ENCODE measurements around the gene VMAC.
"Not testable (repeated sequence)": the region's sequence is repeated elsewhere in the genome, so short reads cannot be mapped to it uniquely, and the experiment has no call there.

The VMAC gene, protein sequence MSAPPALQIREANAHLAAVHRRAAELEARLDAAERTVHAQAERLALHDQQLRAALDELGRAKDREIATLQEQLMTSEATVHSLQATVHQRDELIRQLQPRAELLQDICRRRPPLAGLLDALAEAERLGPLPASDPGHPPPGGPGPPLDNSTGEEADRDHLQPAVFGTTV

DNA sequence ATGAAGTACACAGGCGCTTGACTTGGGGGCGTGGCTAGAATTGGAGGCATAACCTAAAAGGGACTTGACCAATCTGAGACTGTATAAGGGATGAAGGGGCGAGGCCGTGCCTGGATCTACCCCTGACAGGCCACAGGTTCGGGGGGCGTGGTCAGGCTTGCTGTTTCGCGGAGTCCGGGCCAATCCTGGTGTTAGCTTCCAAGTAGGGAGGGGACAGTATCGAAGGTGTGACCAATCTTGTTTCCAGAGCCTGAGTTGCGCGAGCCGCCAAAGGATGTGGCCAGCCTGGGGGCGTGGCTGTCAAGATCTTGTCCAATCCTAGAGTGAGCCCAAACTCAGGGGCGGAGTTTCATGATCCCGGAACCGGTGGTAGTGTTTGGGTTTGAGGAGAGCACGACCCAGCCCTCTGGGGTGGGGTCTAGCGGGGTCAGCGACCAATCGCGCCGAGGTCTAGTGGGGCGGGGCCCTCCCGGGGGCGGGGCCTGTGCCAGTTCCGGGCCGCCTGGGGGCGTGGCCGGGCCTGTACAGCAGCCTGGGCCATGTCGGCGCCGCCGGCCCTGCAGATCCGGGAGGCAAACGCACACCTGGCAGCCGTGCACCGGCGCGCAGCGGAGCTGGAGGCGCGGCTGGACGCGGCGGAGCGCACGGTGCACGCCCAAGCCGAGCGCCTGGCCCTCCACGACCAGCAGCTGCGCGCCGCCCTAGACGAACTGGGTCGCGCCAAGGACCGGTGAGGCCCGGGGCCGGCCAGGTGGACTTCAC is at the start of gene VMAC:
Gene VMAC, plus strand, starts transcription at position 521 of the 762 bp plus-strand sequence. Its CDS starts 19 bp downstream, at position 540.
- peak; percentile 99 for DNase-seq (ENCODE audit: low read depth, low spot score)

- not testable (repeated sequence) for DNase-seq (ENCODE audit: low read depth, low spot score)
These were observed 49.5 kb upstream of the VMAC start for GRCh38 chr19:5855151-5855550.

- no peak for DNase-seq (ENCODE audit: low read depth, low spot score)
These were observed 47.2 kb upstream of the VMAC start for GRCh38 chr19:5857203-5858081.

DNA sequence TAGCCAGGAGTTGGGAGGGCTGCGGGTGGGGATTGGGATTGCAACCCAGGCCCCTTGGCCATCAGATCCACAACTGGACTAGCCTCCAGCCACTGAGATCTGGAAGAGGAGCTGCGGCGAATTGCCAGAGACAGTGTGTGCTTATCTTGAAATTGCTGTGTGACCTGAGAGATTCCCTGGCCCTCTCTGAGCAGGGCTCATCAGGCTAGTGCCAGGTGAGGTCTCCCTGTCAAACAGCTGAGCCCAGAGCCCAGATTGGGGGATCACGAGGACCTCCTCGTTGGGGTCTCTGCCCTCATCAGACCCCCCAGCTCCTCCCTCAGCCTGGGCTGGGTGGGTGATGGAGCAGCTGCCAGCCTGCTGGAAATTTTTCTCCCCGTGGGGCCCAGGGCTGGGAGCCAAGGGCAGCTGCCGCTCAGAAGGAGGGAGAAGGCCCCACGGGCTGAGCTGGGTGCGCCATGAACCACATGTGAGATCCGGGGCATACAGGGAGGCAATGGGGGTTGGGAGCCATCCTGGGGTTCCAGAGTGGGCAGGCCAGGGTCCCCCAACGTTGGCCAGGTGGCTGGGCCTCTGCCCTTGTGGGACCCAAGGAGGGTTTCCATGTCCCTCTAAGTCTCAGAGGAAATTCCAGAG is 41.5 kb upstream of the VMAC start:
- DNase-seq (ENCODE audit: low read depth, low spot score) = no peak

- no peak for DNase-seq (ENCODE audit: low read depth, low spot score)
These were observed 40.5 kb upstream of the VMAC start for GRCh38 chr19:5864013-5864720.

DNA sequence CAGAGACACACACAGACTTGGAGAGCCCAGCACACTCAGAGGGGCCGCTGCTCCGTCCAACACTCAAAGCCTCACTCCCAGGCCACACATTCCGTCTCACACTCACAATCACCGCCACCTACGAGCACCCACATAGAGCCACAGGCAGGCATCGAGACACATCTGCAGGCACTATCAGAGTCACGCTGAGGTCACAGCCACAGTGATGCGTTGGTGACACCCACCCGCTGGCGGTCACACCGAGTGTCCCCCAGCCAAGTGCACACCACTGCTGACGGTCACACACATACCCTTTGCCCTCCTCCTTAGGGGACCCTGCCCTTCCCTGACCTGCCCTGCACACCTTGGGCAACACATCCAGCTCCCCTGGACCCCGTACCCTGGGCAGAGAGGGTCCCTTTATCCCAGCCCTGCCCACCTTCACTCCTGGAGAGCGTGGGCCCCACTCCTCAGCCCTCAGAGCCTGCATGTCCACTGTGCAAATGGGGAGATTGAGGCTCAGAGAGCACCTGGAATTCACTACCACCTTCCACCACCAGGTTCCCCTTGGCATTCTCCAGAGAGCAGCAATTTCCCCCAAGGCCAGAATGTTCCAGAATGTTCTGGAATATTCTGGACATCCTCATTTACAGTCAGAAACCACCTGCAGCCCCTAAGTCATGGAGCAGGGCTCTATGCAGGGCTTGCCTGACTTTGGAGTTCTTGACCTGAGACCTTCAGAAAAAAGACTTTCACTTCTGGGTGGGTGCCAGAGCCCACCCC is 39.8 kb upstream of the VMAC start:
- DNase-seq (ENCODE audit: low read depth, low spot score) = no peak

DNA sequence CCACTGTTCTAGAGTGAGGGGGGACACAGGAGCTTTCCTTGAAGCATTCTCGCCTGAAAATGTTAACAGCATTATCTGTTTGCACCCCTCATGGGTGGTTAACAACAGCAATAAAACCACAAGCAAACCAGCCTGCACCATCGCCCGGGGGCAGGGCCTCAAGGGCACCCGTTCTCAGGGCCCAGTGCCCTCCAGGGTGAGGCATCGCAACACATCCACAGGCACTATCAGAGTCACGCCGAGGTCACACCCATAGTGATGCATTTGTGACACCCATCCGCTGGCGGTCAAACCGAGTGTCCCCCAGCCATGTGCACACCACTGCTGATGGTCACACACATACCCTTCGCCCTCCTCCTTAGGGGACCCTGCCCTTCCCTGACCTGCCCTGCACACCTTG is 38.9 kb upstream of the VMAC start:
- no peak for DNase-seq (ENCODE audit: low read depth, low spot score)

DNA sequence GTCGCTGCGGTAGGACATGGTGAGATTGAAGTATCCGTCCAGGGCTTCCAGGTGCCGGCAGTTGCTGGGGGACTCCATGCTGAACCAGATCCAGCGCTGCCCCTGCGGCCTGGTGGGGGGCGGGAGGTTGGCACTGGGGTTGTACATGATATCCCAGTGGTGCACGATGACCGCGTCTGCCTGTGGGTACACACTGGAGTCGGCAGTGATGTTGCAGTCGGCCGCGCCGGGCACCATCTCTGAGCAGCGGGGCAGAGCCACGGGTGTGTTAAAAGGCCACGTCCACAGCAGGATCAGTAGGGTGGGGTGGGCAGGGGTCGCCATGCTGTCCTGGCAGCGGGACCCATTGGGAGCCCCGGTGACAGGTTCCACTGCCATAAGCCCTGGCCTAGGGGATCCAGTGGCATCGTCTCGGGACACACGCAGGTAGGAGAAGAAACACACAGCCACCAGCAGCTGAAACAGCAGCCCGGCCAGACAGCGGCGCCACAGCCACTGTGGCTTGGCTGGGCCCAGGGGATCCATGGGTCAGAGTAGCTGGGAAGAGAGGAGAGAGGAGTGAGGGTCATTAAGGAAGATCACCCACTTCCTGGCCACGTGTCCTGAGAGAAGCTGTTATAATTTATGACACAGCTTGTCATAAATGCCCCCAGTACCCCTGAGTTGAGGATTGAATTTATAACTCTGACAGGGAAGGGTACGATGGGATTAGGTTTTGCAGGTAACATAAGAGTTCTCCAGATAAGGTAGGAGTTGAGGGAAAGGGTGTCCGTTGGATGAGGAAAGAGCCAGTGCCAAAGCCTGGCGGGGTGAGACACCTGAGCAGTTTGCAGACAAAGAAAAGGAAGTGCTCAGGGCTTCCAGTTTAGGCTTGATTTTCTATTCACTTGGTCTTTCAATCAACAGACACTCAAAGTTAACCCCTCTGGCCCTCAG is 37.2 kb upstream of the VMAC start:
- DNase-seq (ENCODE audit: low read depth, low spot score) = no peak

DNA sequence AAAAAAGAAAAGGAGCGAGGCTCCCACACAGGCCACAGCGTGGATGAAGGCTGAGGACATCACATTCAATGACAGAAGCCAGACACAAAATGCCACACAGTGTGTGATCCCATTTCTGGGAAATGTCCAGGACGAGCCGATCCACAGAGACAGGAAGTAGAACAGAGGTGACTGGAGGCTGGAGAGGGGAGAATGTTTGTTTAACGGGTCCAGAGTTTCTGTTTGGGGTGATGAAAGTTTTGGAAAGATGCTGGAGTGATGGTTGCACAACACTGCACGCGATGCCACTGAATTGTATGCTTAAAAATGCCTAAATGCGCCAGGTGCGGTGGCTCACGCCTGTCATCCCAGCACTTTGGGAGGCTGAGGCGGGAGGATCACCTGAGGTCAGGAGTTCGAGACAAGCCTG is 33.7 kb upstream of the VMAC start:
- no peak for DNase-seq (ENCODE audit: low read depth, low spot score)

DNA sequence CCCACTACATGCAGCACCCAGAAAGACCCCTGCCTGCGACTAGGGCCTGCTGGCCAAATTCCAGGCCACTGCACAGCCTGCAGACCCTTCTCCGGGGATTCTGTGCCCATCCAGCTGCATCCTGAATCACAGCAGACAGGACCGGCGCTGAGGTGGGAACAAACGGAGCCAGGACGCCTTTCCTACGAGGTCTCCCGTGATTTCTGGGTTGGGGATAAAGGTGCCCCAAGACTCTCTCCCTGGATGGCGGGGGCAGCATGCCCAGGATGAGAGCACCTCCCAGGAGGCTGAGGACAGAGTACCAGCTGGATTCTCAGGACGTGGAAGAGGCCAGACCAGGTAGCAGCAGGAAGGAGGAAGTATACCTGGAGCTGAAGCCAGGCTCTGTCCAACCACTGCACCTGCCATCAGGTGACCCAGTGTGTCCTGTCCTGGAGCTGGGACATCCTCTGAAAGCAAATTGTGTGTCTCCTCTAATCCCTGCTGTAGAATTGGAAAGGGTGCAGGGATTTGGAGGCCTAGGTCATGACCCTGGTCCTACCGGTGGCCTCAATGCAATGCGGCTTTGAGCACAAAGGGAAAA is 31.0 kb upstream of the VMAC start:
- DNase-seq (ENCODE audit: low read depth, low spot score) = no peak

DNA sequence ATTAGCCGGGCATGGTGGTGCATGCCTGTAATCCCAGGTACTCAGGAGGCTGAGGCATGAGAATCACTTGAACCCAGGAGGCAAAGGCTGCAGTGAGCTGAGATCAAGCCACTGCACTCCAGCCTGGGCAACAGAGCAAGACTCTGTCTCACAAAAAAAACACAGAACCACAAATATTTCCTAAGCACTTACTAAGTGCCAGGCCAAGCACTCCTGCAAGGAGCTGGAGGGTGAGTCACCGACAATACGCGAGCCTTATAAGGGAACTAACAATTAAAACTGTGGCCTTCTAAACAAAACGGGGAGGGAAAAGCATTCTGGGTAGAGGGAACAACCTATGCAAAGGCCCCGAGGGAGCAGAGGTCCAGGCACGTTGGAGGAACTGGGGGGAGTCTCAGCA is 30.2 kb upstream of the VMAC start:
- not testable (repeated sequence) for DNase-seq (ENCODE audit: low read depth, low spot score)

DNA sequence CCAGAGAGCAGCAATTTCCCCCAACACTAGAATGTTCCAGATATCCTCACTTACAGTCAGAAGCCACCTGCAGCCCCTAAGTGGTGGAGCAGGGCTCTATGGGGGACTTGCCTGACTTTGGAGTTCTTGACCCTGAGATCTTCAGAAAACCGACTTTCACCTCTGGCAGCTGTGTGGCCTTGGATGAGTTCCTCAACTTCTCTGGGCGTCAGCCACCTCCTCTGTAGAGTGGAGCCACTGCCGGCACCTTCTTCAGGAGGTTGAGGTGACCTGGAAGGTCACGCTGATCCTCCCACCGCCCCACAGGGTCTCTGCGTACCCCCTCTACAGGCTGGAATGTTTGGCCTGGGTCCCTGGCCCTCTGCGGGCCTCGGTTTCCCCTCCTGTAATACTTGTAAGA is 27.2 kb upstream of the VMAC start:
- DNase-seq (ENCODE audit: low read depth, low spot score) = no peak

DNA sequence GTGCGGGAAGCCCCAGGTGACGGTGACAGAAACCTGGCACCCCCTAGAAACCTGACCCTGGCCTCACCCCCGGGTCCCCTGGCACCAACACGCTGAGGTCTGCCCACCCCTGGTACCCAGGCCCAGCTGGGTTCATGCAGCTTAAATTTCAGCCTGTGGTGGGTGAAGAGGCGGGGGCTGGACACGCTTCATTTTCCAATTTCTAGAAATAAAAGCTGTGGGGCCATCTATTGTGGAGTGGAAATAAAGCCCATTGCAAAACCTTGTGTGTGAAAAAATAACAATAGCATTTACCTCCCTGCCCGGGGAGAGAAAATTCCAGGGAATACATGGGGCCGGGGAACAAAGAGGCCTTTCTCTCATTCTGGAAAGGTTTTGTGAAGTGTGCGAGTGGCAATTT is 26.8 kb upstream of the VMAC start:
- no peak for DNase-seq (ENCODE audit: low read depth, low spot score)

GRCh38 chr19:5880196-5880595 is 24.5 kb upstream of the VMAC start:
- DNase-seq (ENCODE audit: low read depth, low spot score) = no peak

DNA sequence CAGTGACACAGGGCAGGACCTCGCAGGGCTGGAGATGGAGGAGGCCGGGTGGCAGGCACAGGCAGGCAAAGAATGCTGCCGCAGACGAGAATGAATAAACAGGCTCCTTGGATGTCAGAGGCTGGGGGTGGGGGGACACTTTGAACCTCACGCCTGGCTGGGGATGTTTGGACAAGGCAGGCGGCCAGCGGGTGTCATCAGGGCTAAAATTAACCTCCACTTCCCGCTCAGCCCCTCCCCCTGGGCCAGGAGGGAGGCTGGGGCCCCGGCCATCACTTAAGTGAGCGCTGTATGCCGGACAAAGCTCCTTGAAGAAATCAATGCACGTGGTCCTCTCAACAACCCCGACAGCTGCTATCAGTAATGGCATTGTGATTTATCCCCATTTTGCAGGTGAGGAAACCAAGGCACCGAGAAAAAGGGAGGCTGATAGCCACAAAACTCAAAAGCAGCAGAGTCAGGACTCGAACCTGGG is 24.0 kb upstream of the VMAC start:
- no peak for DNase-seq (ENCODE audit: low read depth, low spot score)

- no peak for DNase-seq (ENCODE audit: low read depth, low spot score)
These were observed 23.0 kb upstream of the VMAC start for GRCh38 chr19:5881543-5882299.

DNA sequence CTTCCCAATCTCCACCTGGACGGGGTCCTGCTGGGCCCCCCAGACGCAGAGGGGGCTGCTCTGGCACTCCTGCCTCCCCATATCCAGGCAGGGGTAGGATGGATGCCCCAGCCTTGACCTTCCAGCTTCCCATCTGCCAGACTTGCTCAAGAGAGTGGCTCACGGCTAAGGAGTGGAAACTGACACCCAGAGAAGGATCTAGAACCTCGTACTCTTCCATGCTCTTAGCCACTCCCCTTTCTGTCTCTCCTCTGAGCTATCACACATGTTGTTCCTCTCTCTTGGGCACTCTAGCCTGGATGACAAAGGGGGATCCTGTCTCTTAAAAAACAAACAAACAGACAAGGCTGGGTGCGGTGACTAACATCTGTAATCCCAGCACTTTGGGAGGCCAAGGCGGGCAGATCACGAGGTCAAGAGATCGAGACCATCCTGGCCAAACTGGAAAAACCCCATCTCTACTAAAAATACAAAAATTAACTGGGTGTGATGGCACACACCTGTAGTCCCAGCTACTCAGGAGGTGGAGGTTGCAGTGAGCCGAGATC is 22.2 kb upstream of the VMAC start:
- DNase-seq (ENCODE audit: low read depth, low spot score) = no peak
